Endometrial microvascular endothelial cells (primary cell): ENCODE measurements around the gene MAPK13. TPM values are rescaled to one million over a fixed set of nuclear protein-coding genes. Genes with fewer than 3 reads are reported as not detected.

Source experiments
- in situ Hi-C: cut with HindIII; loops from 2 replicates; pipeline ENCODE4 v1.10.0; 2017; ENCODE audit warnings: low sequenced_read_pairs, low pct_unique_long_range_greater_than_20kb; ENCODE audit errors: inconsistent ontology term
- total RNA-seq: library from RNA; depleted of rRNA; stranded (reverse); fragments of >200 nt; gene quantifications from one replicate; pipeline ENCODE4 v1.2.3, GENCODE V29; 2015; ENCODE audit errors: inconsistent ontology term

The MAPK13 gene
- total RNA-seq, 1 donor from 2014 or later, result 9.3 TPM

DNA sequence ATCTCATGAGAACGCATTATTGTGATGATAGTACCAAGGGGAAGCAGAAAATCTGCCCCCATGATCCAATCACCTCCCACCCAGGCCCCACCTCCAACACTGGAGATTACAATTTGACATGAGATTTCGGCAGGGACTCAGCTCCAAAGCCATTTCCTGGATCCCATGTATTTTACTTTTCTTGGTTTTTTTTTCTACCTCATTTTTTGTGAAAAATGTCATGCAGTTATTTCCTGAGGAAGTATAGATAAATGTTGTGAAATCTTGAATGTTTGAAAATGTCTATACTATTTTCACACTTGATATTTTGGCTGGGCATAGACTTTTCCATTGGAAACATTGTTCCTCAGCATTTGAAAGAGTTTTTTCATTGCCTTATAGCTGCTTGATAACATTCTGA lies 57.1 kb downstream of the MAPK13 start:
- in situ Hi-C loops, result no loop called here

Other genes starting within 250 kb of the MAPK13 start
- gene SRPK1, start 209.4 kb upstream of the MAPK13 start, total RNA-seq, result 91.6 TPM
- gene SLC26A8, start 105.9 kb upstream of the MAPK13 start, total RNA-seq, result not detected
- 51.5 TPM for gene MAPK14, start 102.7 kb upstream of the MAPK13 start, total RNA-seq
- 10.9 TPM for gene BRPF3, start 66.2 kb downstream of the MAPK13 start, total RNA-seq
- gene PNPLA1, start 139.5 kb downstream of the MAPK13 start, total RNA-seq, result not detected
- not detected for gene BNIP5, start 206.4 kb downstream of the MAPK13 start, total RNA-seq